OCI-LY7 (cell line): Measurements from ENCODE around the gene UQCC3. TPM values are rescaled to one million over a fixed set of nuclear protein-coding genes. Genes with fewer than 3 reads are reported as not detected.
"Not testable (repeated sequence)": the region's sequence is repeated elsewhere in the genome, so short reads cannot be mapped to it uniquely, and the experiment has no call there.

Source experiments
- BruUV-seq: library from RNA; stranded (reverse); fragments of 400-500 nt; replicated peaks from 2 replicates; lab custom pipeline; 2021; lab: Mats Ljungman, UMichigan
- CTCF ChIA-PET: fragments of 300-600 bp; sonication (Branson Sonifier 250); formaldehyde crosslinking; loops from one replicate; lab custom pipeline; 2022; ENCODE audit warnings: antibody characterized with exemption; ENCODE audit not compliant: unreplicated experiment; lab: Charles Lee
- POLR2A ChIA-PET: fragments of 300-600 bp; sonication (Branson Sonifier 250); formaldehyde crosslinking; loops from one replicate; lab custom pipeline; 2022; ENCODE audit warnings: antibody characterized with exemption; lab: Charles Lee
- DNase-seq: peaks from one replicate; pipeline ENCODE4 v3.0.0-alpha.2; 2015; ENCODE audit warnings: low spot score
- H2AFZ ChIP-seq: fragments of 200-600 bp; sonication (generic), shearing (Covaris generic); 2 replicates; pipeline ENCODE4 v1.6.1; 2014; ENCODE audit warnings: mild to moderate bottlenecking, antibody characterized with exemption, low read length, moderate library complexity
- H3K27ac ChIP-seq: fragments of 200-600 bp; sonication (generic); 2 replicates; pipeline ENCODE4 v1.5.1; 2014; ENCODE audit warnings: mixed run types, low read depth, mild to moderate bottlenecking, moderate library complexity, low read length, inconsistent platforms; ENCODE audit not compliant: poor library complexity, severe bottlenecking
- H3K36me3 ChIP-seq: fragments of 200-600 bp; sonication (generic); 2 replicates; pipeline ENCODE4 v1.6.1; 2014; ENCODE audit warnings: mild to moderate bottlenecking, antibody characterized with exemption, low read length, moderate library complexity, mixed read lengths; ENCODE audit not compliant: insufficient read depth
- H3K4me1 ChIP-seq: fragments of 200-600 bp; sonication (generic); 2 replicates; pipeline ENCODE4 v1.5.1; 2014; ENCODE audit warnings: mild to moderate bottlenecking, low read length; ENCODE audit not compliant: insufficient read depth, poor library complexity, severe bottlenecking
- H3K4me2 ChIP-seq: fragments of 200-600 bp; sonication (generic); 2 replicates; pipeline ENCODE4 v1.6.1; 2014; ENCODE audit warnings: mild to moderate bottlenecking, low read length
- H3K4me3 ChIP-seq: fragments of 200-600 bp; sonication (generic); 2 replicates; pipeline ENCODE4 v1.5.1; 2014; ENCODE audit warnings: mild to moderate bottlenecking, low read depth, low read length; ENCODE audit not compliant: poor library complexity, severe bottlenecking
- H3K79me2 ChIP-seq: fragments of 200-600 bp; sonication (generic); 2 replicates; pipeline ENCODE4 v1.6.1; 2016; ENCODE audit warnings: low read depth, mild to moderate bottlenecking, low read length, moderate library complexity, mixed read lengths; ENCODE audit not compliant: insufficient read depth
- H3K9me2 ChIP-seq: fragments of 200-600 bp; sonication (generic); 2 replicates; pipeline ENCODE4 v1.6.1; 2016; ENCODE audit warnings: mild to moderate bottlenecking, low read length, mixed read lengths; ENCODE audit not compliant: insufficient read depth
- H3K9me3 ChIP-seq: fragments of 200-600 bp; sonication (generic); 2 replicates; pipeline ENCODE4 v1.6.1; 2014; ENCODE audit warnings: mild to moderate bottlenecking, mixed run types, low read length, mixed read lengths
- H4K20me1 ChIP-seq: fragments of 200-600 bp; sonication (generic); 2 replicates; pipeline ENCODE4 v1.6.1; 2014; ENCODE audit warnings: mild to moderate bottlenecking, antibody characterized with exemption, low read length, moderate library complexity, mixed read lengths; ENCODE audit not compliant: insufficient read depth
- CTCF ChIP-seq: fragments of 200-600 bp; sonication (generic); conservative IDR thresholded peaks from 2 replicates; pipeline ENCODE4 v1.5.1; 2014; ENCODE audit warnings: mild to moderate bottlenecking, antibody characterized with exemption, low read length, moderate library complexity, mixed read lengths
- EZH2phosphoT487 ChIP-seq: fragments of 200-600 bp; sonication (generic); IDR thresholded peaks from 2 replicates; pipeline ENCODE4 v1.6.1; 2018; ENCODE audit warnings: low read depth, borderline replicate concordance, mild to moderate bottlenecking, mixed run types, antibody characterized with exemption, low read length, moderate library complexity, mixed read lengths
- intact Hi-C: fragments of 100-400 bp; cut with micrococcal nuclease; formaldehyde crosslinking; loops from one replicate; pipeline ENCODE4 v1.10.0; 2022; ENCODE audit not compliant: unreplicated experiment
- total RNA-seq, 2 experiments: library from RNA; depleted of rRNA in 1 of 2; stranded (reverse); fragments of >200 nt in 1 of 2; shearing (Covaris generic) in 1 of 2; gene quantifications; 2 replicates each; pipeline ENCODE4 v1.2.3, GENCODE V29; 2014 to 2022

Gene UQCC3
- total RNA-seq, 2 experiments from 2014 or later = 15.5 to 40.0 TPM

GRCh38 chr11:62649486-62649885 lies 22.0 kb upstream of the UQCC3 start:
- peaks cover 32% of the 10 kb centered on the region for H3K36me3 ChIP-seq
- H3K4me2 ChIP-seq = no peak overlapping the region
- H3K27ac ChIP-seq = no peak overlapping the region
- no peak overlapping the region for H3K4me3 ChIP-seq
- peaks cover 42% of the 10 kb centered on the region for H3K79me2 ChIP-seq
- peak; percentile 34 for DNase-seq
- intact Hi-C loops = no loop called here
- ChIA-PET POLR2A (interaction anchor here (0.7 to 10.5 kb wide), 4 partner anchors 17 to 29 kb away, joined by 4 to 159 read pairs (median 4); partner anchors contain the start of genes C11orf98, CSKMT, LBHD1 and UQCC3), CTCF (no interaction called here)
- no peak for TF ChIP-seq EZH2phosphoT487
- no peak for TF ChIP-seq CTCF
- no peaks in the 10 kb centered on the region for H3K9me3 ChIP-seq
- H4K20me1 ChIP-seq = no peaks in the 10 kb centered on the region
- no peak overlapping the region for H2AFZ ChIP-seq
- no TSS peak for BruUV-seq
- peaks cover 39% of the 10 kb centered on the region for H3K4me1 ChIP-seq
- H3K9me2 ChIP-seq = no peaks in the 10 kb centered on the region

DNA sequence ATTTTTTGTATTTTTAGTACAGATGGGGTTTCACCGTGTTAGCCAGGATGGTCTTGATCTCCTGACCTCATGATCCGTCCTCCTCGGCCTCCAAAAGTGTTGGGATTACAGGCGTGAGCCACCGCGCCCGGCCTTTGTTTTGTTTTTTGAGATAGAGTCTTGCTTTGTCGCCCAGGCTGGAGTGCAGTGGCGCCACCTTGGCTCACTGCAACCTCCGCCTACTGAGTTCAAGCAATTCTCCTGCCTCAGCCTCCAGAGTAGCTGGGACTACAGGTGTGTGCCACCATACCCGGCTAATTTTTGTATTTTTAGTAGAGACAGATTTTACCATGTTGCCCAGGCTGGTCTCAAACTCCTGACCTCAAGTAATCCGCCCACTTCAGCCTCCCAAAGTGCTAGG lies 21.2 kb upstream of the UQCC3 start:
- H3K27ac ChIP-seq, DNase-seq, H3K9me2 ChIP-seq, H2AFZ ChIP-seq, H3K9me3 ChIP-seq, H3K4me3 ChIP-seq, H3K4me2 ChIP-seq, H4K20me1 ChIP-seq, intact Hi-C loops, CTCF ChIA-PET, BruUV-seq: not testable (repeated sequence)
- peaks cover 34% of the 10 kb centered on the region for H3K4me1 ChIP-seq
- POLR2A ChIA-PET = interaction anchor here (0.6 to 10.5 kb wide), 3 partner anchors 16 to 136 kb away, joined by 3 to 159 read pairs (median 4); partner anchors contain the start of genes C11orf98 and CSKMT
- H3K36me3 ChIP-seq = peaks cover 25% of the 10 kb centered on the region
- peaks cover 34% of the 10 kb centered on the region for H3K79me2 ChIP-seq

- peak overlapping the region; percentile 97; the same call in 1 of the 2 replicates for H2AFZ ChIP-seq
- no peaks in the 10 kb centered on the region for H3K9me2 ChIP-seq
- H3K27ac ChIP-seq = peak overlapping the region; percentile 73
- POLR2A ChIA-PET = interaction anchor here (1.0 to 10.5 kb wide), 5 partner anchors 11 to 102 kb away, joined by 4 to 159 read pairs (median 5); partner anchors contain the start of genes C11orf98, CSKMT, EEF1G and TUT1
- peaks cover 26% of the 10 kb centered on the region for H3K4me1 ChIP-seq
- no peaks in the 10 kb centered on the region for H4K20me1 ChIP-seq
- CTCF ChIA-PET = interaction anchor here (0.6 kb wide), 2 partner anchors 30 to 31 kb away, joined by 3 to 7 read pairs; partner anchors contain the start of gene B3GAT3
- intact Hi-C loops = loop anchor here (1.0 to 2.0 kb wide), 3 partner anchors 13 to 62 kb away; partner anchors contain the start of genes C11orf98, CSKMT and TUT1
- H3K4me2 ChIP-seq = peak overlapping the region; percentile 96
- BruUV-seq = no TSS peak
- no peak for DNase-seq
- H3K4me3 ChIP-seq = peak overlapping the region; percentile 97
- no peaks in the 10 kb centered on the region for H3K9me3 ChIP-seq
- H3K79me2 ChIP-seq = peaks cover 24% of the 10 kb centered on the region
- TF ChIP-seq CTCF (no peak), EZH2phosphoT487 (no peak)
- H3K36me3 ChIP-seq = peaks cover 25% of the 10 kb centered on the region
Observed at GRCh38 chr11:62652161-62653006, 19.1 kb upstream of the UQCC3 start.
